Bronchial epithelial cell (primary cell): ENCODE data around the gene TM9SF3. TPM values are rescaled to one million over a fixed set of nuclear protein-coding genes. Genes with fewer than 3 reads are reported as not detected.

Experiments
- DNase-seq: peaks from one replicate; pipeline ENCODE4 v3.0.0-alpha.2; 2010; ENCODE audit warnings: low read depth
- FAIRE-seq: peaks from 2 replicates; lab custom pipeline; 2011; peaks lifted over from hg19 to GRCh38; lab: Jason Lieb, UNC
- H3K27me3 ChIP-seq: 2 replicates; pipeline ENCODE4 v1.5.1; 2011; ENCODE audit warnings: low read length; ENCODE audit not compliant: control insufficient read depth, insufficient read depth
- H3K36me3 ChIP-seq: 2 replicates; pipeline ENCODE4 v1.5.1; 2011; ENCODE audit warnings: low read length; ENCODE audit not compliant: control insufficient read depth, insufficient read depth
- H3K4me3 ChIP-seq: 2 replicates; pipeline ENCODE4 v1.5.1; 2011; ENCODE audit warnings: mild to moderate bottlenecking, low read depth, low read length, control low read depth
- CTCF ChIP-seq: IDR thresholded peaks from 2 replicates; pipeline ENCODE4 v1.5.1; 2011; ENCODE audit warnings: mild to moderate bottlenecking, moderate library complexity, low read length, control low read depth, inconsistent platforms; ENCODE audit not compliant: insufficient read depth, severe bottlenecking
- total RNA-seq: library from RNA; depleted of rRNA; stranded (reverse); fragments of >200 nt; gene quantifications from 2 replicates; pipeline ENCODE4 v1.2.1, GENCODE V29; 2014

TM9SF3 gene
- total RNA-seq = 121 and 145 TPM in 2 replicates

- Histone ChIP-seq H3K4me3 (peak within 1 kb of the TSS; percentile 95), H3K27me3 (no peaks in the 10 kb centered on the region), H3K36me3 (no peaks in the 10 kb centered on the region)
- no peak for TF ChIP-seq CTCF
- DNase-seq (peak; percentile 54), FAIRE-seq (no peak)
Measured at GRCh38 chr10:96586419-96587263, at the start of gene TM9SF3. TM9SF3 (minus strand) TSS chr10:96587012; CDS start chr10:96586835, 177 bp downstream.

- Histone ChIP-seq H3K36me3 (no peaks in the 10 kb centered on the region), H3K27me3 (peaks cover 2% of the 10 kb centered on the region), H3K4me3 (no peak overlapping the region)
- FAIRE-seq (no peak), DNase-seq (no peak)
- no peak for TF ChIP-seq CTCF
Measured at GRCh38 chr10:96636551-96636950, 49.7 kb upstream of the TM9SF3 start.

GRCh38 chr10:96632974-96633710 is 46.3 kb upstream of the TM9SF3 start:
- DNase-seq (no peak), FAIRE-seq (no peak)
- TF ChIP-seq CTCF = no peak
- Histone ChIP-seq H3K36me3 (no peaks in the 10 kb centered on the region), H3K27me3 (peaks cover 3% of the 10 kb centered on the region), H3K4me3 (no peak overlapping the region)

GRCh38 chr10:96627292-96627691 is 40.5 kb upstream of the TM9SF3 start:
- peaks cover 2% of the 10 kb centered on the region for H3K27me3 ChIP-seq
- TF ChIP-seq CTCF = no peak
- H3K4me3 ChIP-seq = no peak overlapping the region
- DNase-seq (no peak), FAIRE-seq (no peak)
- no peaks in the 10 kb centered on the region for H3K36me3 ChIP-seq

GRCh38 chr10:96626795-96627194 is 40.0 kb upstream of the TM9SF3 start:
- H3K36me3 ChIP-seq = no peaks in the 10 kb centered on the region
- peak; percentile 7 for FAIRE-seq
- TF ChIP-seq CTCF = no peak
- H3K27me3 ChIP-seq = peaks cover 2% of the 10 kb centered on the region
- DNase-seq = no peak
- no peak overlapping the region for H3K4me3 ChIP-seq
